Uterus (tissue), 4 donors: ENCODE measurements around the gene APP. TPM values are rescaled to one million over a fixed set of nuclear protein-coding genes. Genes with fewer than 3 reads are reported as not detected.

Experiments used
- DNase-seq, 2 donors: peaks; one replicate each; pipeline ENCODE4 v3.0.0-alpha.2; 2019 to 2020
- H3K27ac ChIP-seq, 2 donors: fragments of 200-600 bp; sonication (generic); 1 replicate in 1 of 2; 2 replicates in 1 of 2; pipeline ENCODE4 v1.5.1; 2016 to 2018
- H3K27me3 ChIP-seq, 2 donors: fragments of 200-600 bp; sonication (generic); one replicate each; pipeline ENCODE4 v1.5.1; 2018 to 2019; ENCODE audit warnings: control low read depth in 1 of 2
- H3K36me3 ChIP-seq, 2 donors: fragments of 200-600 bp; sonication (generic); one replicate each; pipeline ENCODE4 v1.5.1; 2019; ENCODE audit warnings: control low read depth in 1 of 2
- H3K4me1 ChIP-seq, 2 donors: fragments of 200-600 bp; sonication (generic); one replicate each; pipeline ENCODE4 v1.5.1; 2018 to 2019; ENCODE audit warnings: control low read depth in 1 of 2
- H3K4me3 ChIP-seq, 2 donors: fragments of 200-600 bp; sonication (generic); 1 replicate in 1 of 2; 2 replicates in 1 of 2; pipeline ENCODE4 v1.5.1; 2018 to 2019; ENCODE audit warnings: mild to moderate bottlenecking in 1 of 2
- H3K9me3 ChIP-seq, 2 donors: fragments of 200-600 bp; sonication (generic); one replicate each; pipeline ENCODE4 v1.5.1; 2019; ENCODE audit warnings: control low read depth in 1 of 2
- POLR2A ChIP-seq, 2 donors: fragments of 450-650 bp; IDR thresholded peaks; one replicate each; pipeline ENCODE4 v1.6.1; 2016; ENCODE audit warnings: antibody characterized with exemption in 2 of 2, mild to moderate bottlenecking in 1 of 2, moderate library complexity in 1 of 2
- intact Hi-C: fragments of 100-400 bp; cut with DNase I; formaldehyde crosslinking; loops from one replicate; pipeline ENCODE4 v1.15.1; 2023; ENCODE audit warnings: low total_unique reads
- total RNA-seq, 4 donors: library from RNA; depleted of rRNA in 3 of 4; stranded (reverse); fragments of >200 nt in 3 of 4; gene quantifications; one replicate each; pipeline versions ENCODE4 v1.1.0 to v1.2.4, GENCODE V29; 2014 to 2023
- TF ChIP-seq, protein P1 (sequence below), 4 experiments: fragments of 200-600 bp in 2 of 4; fragments of 450-650 bp in 2 of 4; sonication (generic) in 2 of 4; IDR thresholded peaks; one replicate each; pipeline ENCODE4 v1.5.1; 2016 to 2019; ENCODE audit warnings: antibody characterized with exemption in 4 of 4, mild to moderate bottlenecking in 2 of 4, moderate library complexity in 1 of 4
- donor health status: DM: yes; HTN: yes; CAD: no.

The APP gene
- total RNA-seq, 4 donors from 2014 or later: 212 to 537 (median 430) TPM

DNA sequence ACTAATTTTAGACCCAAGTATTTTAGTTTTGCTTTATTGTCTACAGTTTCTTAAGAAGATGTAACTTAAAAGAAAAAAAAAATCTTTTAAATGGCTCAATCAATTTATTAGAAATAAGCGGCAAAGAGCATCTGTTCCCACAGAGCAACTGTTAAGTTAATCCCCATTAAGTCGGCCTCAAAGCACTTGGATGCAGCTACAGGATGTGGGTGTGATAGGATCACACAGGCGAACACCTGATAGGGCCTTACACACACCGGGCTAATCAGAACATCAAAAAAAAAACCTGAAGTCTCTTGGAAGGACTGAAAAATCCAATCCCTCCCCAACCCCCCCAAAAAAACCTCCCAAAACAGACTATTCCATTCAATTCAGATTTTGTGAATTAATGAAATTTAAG is 23.0 kb downstream of the APP start:
- Histone ChIP-seq H3K9me3 (no peaks in the 10 kb centered on the region), H3K27ac (no peak overlapping the region), H3K36me3 (no peaks in the 10 kb centered on the region), H3K4me1 (peaks cover 2 to 3% of the 10 kb centered on the region in 2 donors), H3K4me3 (no peak overlapping the region), H3K27me3 (no peaks in the 10 kb centered on the region)
- no peak for DNase-seq
- intact Hi-C loops: no loop called here
- TF ChIP-seq, protein P1, sequence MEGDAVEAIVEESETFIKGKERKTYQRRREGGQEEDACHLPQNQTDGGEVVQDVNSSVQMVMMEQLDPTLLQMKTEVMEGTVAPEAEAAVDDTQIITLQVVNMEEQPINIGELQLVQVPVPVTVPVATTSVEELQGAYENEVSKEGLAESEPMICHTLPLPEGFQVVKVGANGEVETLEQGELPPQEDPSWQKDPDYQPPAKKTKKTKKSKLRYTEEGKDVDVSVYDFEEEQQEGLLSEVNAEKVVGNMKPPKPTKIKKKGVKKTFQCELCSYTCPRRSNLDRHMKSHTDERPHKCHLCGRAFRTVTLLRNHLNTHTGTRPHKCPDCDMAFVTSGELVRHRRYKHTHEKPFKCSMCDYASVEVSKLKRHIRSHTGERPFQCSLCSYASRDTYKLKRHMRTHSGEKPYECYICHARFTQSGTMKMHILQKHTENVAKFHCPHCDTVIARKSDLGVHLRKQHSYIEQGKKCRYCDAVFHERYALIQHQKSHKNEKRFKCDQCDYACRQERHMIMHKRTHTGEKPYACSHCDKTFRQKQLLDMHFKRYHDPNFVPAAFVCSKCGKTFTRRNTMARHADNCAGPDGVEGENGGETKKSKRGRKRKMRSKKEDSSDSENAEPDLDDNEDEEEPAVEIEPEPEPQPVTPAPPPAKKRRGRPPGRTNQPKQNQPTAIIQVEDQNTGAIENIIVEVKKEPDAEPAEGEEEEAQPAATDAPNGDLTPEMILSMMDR (IDR thresholded peaks at IDR 0.05): no peak
- no peak for TF ChIP-seq POLR2A (IDR thresholded peaks at IDR 0.05)

DNA sequence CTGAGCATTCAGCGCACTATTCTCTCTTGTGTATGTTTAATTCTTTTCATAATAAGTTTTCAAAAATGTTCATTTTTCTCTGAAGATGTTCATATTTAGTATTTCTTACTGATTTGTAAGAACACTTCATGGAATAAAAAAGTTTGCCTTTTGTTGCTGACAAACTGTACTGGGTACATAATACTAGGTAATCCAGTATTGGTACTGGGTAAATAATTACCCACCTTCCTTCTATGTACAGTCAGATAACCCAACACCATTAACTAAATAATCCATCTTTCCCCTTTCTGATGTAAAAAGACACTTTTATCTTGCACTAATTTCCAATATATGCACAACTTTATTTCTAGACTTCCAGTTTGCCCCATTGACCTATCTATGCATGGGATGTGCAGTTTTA is 23.9 kb downstream of the APP start:
- Histone ChIP-seq H3K27me3 (no peaks in the 10 kb centered on the region), H3K4me3 (no peak overlapping the region), H3K36me3 (no peaks in the 10 kb centered on the region), H3K27ac (no peak overlapping the region), H3K4me1 (peaks cover 2 to 3% of the 10 kb centered on the region in 2 donors), H3K9me3 (no peaks in the 10 kb centered on the region)
- intact Hi-C loops: no loop called here
- no peak for DNase-seq
- TF ChIP-seq, protein P1 (IDR thresholded peaks at IDR 0.05): no peak
- TF ChIP-seq POLR2A (IDR thresholded peaks at IDR 0.05): no peak

DNA sequence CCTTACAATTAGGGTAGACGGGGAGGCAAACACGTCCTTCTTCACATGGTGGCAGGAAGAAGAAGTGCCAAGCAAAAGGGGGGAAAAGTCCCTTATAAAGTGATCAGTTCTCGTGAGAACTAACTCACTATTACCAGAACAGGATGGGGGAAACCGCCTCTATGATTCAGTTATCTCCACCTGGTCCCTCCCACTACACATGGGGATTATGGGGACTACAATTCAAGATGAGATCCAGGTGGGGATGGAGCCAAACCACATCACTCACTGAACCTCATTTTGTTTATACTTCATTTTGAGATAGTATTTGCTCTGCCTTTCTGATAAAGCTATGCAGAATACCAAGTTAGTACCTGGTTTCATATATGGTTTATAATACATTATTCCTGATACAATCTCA is 26.5 kb downstream of the APP start:
- no peak overlapping the region for H3K4me3 ChIP-seq
- intact Hi-C loops: no loop called here
- TF ChIP-seq, protein P1 (IDR thresholded peaks at IDR 0.05): no peak
- no peak for TF ChIP-seq POLR2A (IDR thresholded peaks at IDR 0.05)
- H3K4me1 ChIP-seq: peaks cover 3 to 7% of the 10 kb centered on the region in 2 donors
- H3K9me3 ChIP-seq: no peaks in the 10 kb centered on the region
- no peaks in the 10 kb centered on the region for H3K27me3 ChIP-seq
- DNase-seq: no peak
- no peak overlapping the region for H3K27ac ChIP-seq
- H3K36me3 ChIP-seq: no peaks in the 10 kb centered on the region

DNA sequence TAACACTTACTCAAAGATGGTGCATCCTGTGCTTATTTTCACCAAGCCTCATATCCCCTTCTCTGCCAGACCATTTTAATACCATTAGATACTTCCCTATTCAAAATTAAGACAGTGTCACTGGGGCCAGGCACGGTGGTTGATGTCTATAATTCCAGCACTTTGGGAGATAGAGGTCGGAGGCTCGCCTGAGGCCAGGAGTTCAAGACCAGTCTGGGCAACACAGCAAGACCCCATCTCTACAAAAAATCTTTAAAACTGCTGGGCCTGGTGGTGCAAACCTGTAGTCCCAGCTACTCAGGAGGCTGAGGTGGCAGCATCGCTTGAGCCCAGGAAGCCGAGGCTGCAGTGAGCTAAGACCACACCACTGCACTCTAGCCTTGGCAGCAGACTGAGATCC is 28.2 kb downstream of the APP start:
- intact Hi-C loops: no loop called here
- H3K27ac ChIP-seq: no peak overlapping the region
- TF ChIP-seq, protein P1 (IDR thresholded peaks at IDR 0.05): no peak
- no peak for TF ChIP-seq POLR2A (IDR thresholded peaks at IDR 0.05)
- no peaks in the 10 kb centered on the region for H3K9me3 ChIP-seq
- no peak overlapping the region for H3K4me3 ChIP-seq
- DNase-seq: no peak
- H3K4me1 ChIP-seq: peaks cover 0 to 7% of the 10 kb centered on the region in 2 donors
- H3K36me3 ChIP-seq: no peaks in the 10 kb centered on the region
- no peaks in the 10 kb centered on the region for H3K27me3 ChIP-seq

DNA sequence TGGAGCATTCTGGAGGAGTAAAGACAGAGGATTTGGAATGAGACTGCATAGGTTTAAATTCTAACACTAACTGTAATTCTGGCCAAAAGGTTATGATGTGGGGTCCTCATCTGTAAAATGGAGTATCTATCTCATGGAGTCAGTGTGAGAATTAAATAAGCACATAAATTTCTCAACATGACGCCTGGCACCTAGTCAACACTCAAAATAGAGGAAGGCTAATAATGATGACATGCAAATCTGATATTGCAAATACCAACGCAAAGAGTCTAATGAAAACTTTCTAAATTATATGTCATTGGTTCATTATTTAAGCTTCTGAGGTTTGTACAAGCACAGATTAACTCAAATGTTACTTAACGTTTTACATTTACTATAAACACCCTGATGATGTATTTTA is 29.6 kb downstream of the APP start:
- intact Hi-C loops: no loop called here
- TF ChIP-seq, protein P1 (IDR thresholded peaks at IDR 0.05): no peak
- no peak for TF ChIP-seq POLR2A (IDR thresholded peaks at IDR 0.05)
- no peak overlapping the region for H3K4me3 ChIP-seq
- no peak for DNase-seq
- H3K4me1 ChIP-seq: peaks cover 0 to 7% of the 10 kb centered on the region in 2 donors
- H3K27me3 ChIP-seq: no peaks in the 10 kb centered on the region
- H3K27ac ChIP-seq: no peak overlapping the region
- no peaks in the 10 kb centered on the region for H3K9me3 ChIP-seq
- no peaks in the 10 kb centered on the region for H3K36me3 ChIP-seq
